NCI-H1417 treated with DMSO at 0.1 percent for 48 hours (cell line): ENCODE data around the gene HOXC11.

Experiments
- DNase-seq: peaks from one replicate; lab custom pipeline; 2025; lab: John Stamatoyannopoulos, UW

Gene HOXC11

GRCh38 chr12:53956914-53957536 is 15.9 kb upstream of the HOXC11 start:
- DNase-seq: no peak

GRCh38 chr12:53958128-53958527 is 14.8 kb upstream of the HOXC11 start:
- no peak for DNase-seq

GRCh38 chr12:53959314-53959713 is 13.6 kb upstream of the HOXC11 start:
- no peak for DNase-seq

GRCh38 chr12:53960187-53961024 is 12.5 kb upstream of the HOXC11 start:
- DNase-seq: no peak

- no peak for DNase-seq
These were observed 11.7 kb upstream of the HOXC11 start for GRCh38 chr12:53961025-53961761.

- DNase-seq: no peak
These were observed 9.9 kb upstream of the HOXC11 start for GRCh38 chr12:53963005-53963404.

GRCh38 chr12:53963434-53964314 is 9.3 kb upstream of the HOXC11 start:
- no peak for DNase-seq

- no peak for DNase-seq
These were observed 8.6 kb upstream of the HOXC11 start for GRCh38 chr12:53964315-53964713.

- no peak for DNase-seq
These were observed 7.4 kb upstream of the HOXC11 start for GRCh38 chr12:53965281-53966084.

- DNase-seq: no peak
These were observed 6.9 kb upstream of the HOXC11 start for GRCh38 chr12:53966085-53966384.

- no peak for DNase-seq
These were observed 6.4 kb upstream of the HOXC11 start for GRCh38 chr12:53966385-53967133.

- no peak for DNase-seq
These were observed 5.5 kb upstream of the HOXC11 start for GRCh38 chr12:53967421-53967925.

- no peak for DNase-seq
These were observed 4.5 kb upstream of the HOXC11 start for GRCh38 chr12:53968214-53969127.

- DNase-seq: no peak
These were observed 3.2 kb upstream of the HOXC11 start for GRCh38 chr12:53969588-53970259.

GRCh38 chr12:53970451-53970850 is 2.5 kb upstream of the HOXC11 start:
- no peak for DNase-seq

- DNase-seq: no peak
These were observed 1.8 kb upstream of the HOXC11 start for GRCh38 chr12:53971129-53971528.

GRCh38 chr12:53971686-53972085 is 1.2 kb upstream of the HOXC11 start:
- no peak for DNase-seq

GRCh38 chr12:53972152-53972702 is 699 bp upstream of the HOXC11 start:
- no peak for DNase-seq
